Activated CD4-positive, alpha-beta memory T cell treated with anti-CD3 and anti-CD28 coated beads for 36 hours (primary cell): ENCODE data around the gene APBB3. TPM values are rescaled to one million over a fixed set of nuclear protein-coding genes. Genes with fewer than 3 reads are reported as not detected.

Source experiments
- CTCF ChIA-PET: fragments of 350-600 bp; sonication (Branson Sonifier 250); formaldehyde crosslinking; loops from one replicate; lab custom pipeline; 2021; ENCODE audit warnings: antibody characterized with exemption, inconsistent platforms; lab: Charles Lee
- POLR2A ChIA-PET: fragments of 350-600 bp; sonication (Branson Sonifier 250); formaldehyde crosslinking; loops from one replicate; lab custom pipeline; 2021; ENCODE audit warnings: antibody characterized with exemption; lab: Charles Lee
- DNase-seq: peaks from one replicate; pipeline ENCODE4 v3.0.0-alpha.2; 2020
- H3K27ac Mint-ChIP-seq: one replicate; pipeline ENCODE4 v1.8.0; 2021; ENCODE audit warnings: mixed read lengths
- H3K27me3 Mint-ChIP-seq: one replicate; pipeline ENCODE4 v1.8.0; 2021; ENCODE audit warnings: mixed read lengths
- H3K36me3 Mint-ChIP-seq: one replicate; pipeline ENCODE4 v1.8.0; 2021; ENCODE audit warnings: mixed read lengths
- H3K4me1 Mint-ChIP-seq: one replicate; pipeline ENCODE4 v1.8.0; 2021; ENCODE audit warnings: low read depth, mixed read lengths
- H3K4me3 Mint-ChIP-seq: one replicate; pipeline ENCODE4 v1.8.0; 2021; ENCODE audit warnings: mild to moderate bottlenecking, mixed read lengths
- H3K9me3 Mint-ChIP-seq: one replicate; pipeline ENCODE4 v1.8.0; 2021; ENCODE audit warnings: mixed read lengths
- intact Hi-C: fragments of 100-400 bp; cut with micrococcal nuclease; formaldehyde crosslinking; loops from one replicate; pipeline ENCODE4 v1.15.1; 2023
- total RNA-seq, 2 experiments: library from RNA; stranded (reverse); gene quantifications; one replicate each; pipeline ENCODE4 v1.2.3, GENCODE V29; 2021

Gene APBB3
- total RNA-seq, 2 experiments from 2014 or later = 16.3 to 16.8 TPM

- Mint-ChIP-seq H3K9me3 (no peaks in the 10 kb centered on the region), H3K27ac (no peak overlapping the region), H3K4me3 (no peak overlapping the region), H3K4me1 (peaks cover 16% of the 10 kb centered on the region), H3K27me3 (no peaks in the 10 kb centered on the region), H3K36me3 (peaks cover 3% of the 10 kb centered on the region)
- ChIA-PET POLR2A (no interaction called here), CTCF (no interaction called here)
- no peak for DNase-seq
- intact Hi-C loops = no loop called here
Measured at GRCh38 chr5:140573683-140574082, 9.3 kb upstream of the APBB3 start.

DNA sequence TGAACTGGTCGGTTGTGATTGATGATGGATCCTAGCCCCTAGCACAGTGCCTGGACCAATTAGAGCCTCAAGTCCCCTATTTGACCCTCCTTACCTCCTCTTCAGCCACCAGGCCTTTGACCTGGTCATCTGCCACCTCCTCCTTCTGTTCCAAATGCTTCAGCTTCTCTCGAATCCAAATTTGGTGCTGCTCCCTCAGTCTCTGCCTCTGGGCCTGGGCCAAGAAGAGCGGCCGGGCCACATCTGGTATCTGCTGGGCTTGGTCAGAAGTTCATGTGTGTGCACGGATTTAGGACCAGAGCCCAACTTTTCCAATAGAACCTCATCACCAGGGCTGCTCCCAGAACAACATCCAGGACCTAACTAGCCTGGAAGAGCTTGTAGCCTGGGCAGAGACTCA, 6.7 kb upstream of the APBB3 start:
- no peak for DNase-seq
- CTCF ChIA-PET = interaction anchor here (0.6 to 1.7 kb wide), 3 partner anchors 64 to 219 kb away, joined by 3 to 5 read pairs (median 4); no protein-coding TSS in a partner anchor
- H3K4me1 Mint-ChIP-seq = peaks cover 41% of the 10 kb centered on the region
- H3K36me3 Mint-ChIP-seq = peaks cover 20% of the 10 kb centered on the region
- H3K9me3 Mint-ChIP-seq = no peaks in the 10 kb centered on the region
- no peak overlapping the region for H3K4me3 Mint-ChIP-seq
- no peak overlapping the region for H3K27ac Mint-ChIP-seq
- intact Hi-C loops = no loop called here
- H3K27me3 Mint-ChIP-seq = no peaks in the 10 kb centered on the region
- POLR2A ChIA-PET = interaction anchor here (0.8 kb wide), 1 partner anchor 24 kb away, joined by 3 read pairs; the partner anchor contains the start of gene EIF4EBP3

DNA sequence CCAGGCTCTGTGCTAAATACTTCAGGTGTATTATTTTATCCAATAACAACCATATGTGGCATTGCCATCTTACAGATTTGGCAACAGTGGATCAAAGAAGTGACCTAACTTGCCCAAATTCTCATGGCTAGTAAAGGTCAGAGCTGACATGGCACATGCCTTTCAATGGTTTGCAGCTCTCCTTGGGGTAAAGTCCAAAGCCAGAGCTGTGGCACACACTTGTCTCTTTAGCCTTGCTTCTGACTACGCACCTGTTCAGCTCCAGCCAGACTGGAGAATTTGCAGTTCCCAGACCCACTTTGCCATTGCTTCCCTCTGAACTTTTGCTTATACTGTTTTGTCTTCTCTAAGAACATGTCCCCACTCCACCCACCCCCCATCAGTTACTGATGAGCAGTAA, 6.1 kb upstream of the APBB3 start:
- ChIA-PET POLR2A (interaction anchor here (0.8 kb wide), 1 partner anchor 23 kb away, joined by 3 read pairs; the partner anchor contains the start of gene EIF4EBP3), CTCF (interaction anchor here (0.5 to 2.3 kb wide), 4 partner anchors 23 to 149 kb away, joined by 3 to 7 read pairs (median 4); partner anchors contain the start of genes EIF4EBP3, IK and NDUFA2)
- H3K9me3 Mint-ChIP-seq = no peaks in the 10 kb centered on the region
- peak overlapping the region; percentile 91 for H3K27ac Mint-ChIP-seq
- H3K27me3 Mint-ChIP-seq = no peaks in the 10 kb centered on the region
- DNase-seq = no peak
- peaks cover 47% of the 10 kb centered on the region for H3K4me1 Mint-ChIP-seq
- H3K36me3 Mint-ChIP-seq = peaks cover 20% of the 10 kb centered on the region
- no peak overlapping the region for H3K4me3 Mint-ChIP-seq
- intact Hi-C loops = no loop called here

GRCh38 chr5:140570058-140570457, 5.7 kb upstream of the APBB3 start:
- CTCF ChIA-PET = interaction anchor here (0.5 to 2.3 kb wide), 3 partner anchors 23 to 77 kb away, joined by 3 to 7 read pairs (median 6); partner anchors contain the start of genes EIF4EBP3, IK and NDUFA2
- intact Hi-C loops = no loop called here
- Mint-ChIP-seq H3K27me3 (no peaks in the 10 kb centered on the region), H3K36me3 (peaks cover 20% of the 10 kb centered on the region), H3K9me3 (no peaks in the 10 kb centered on the region), H3K4me3 (no peak overlapping the region), H3K4me1 (peaks cover 49% of the 10 kb centered on the region), H3K27ac (peak overlapping the region; percentile 91)
- DNase-seq = no peak
- POLR2A ChIA-PET = interaction anchor here (1.3 kb wide), 1 partner anchor 13 kb away, joined by 3 read pairs; the partner anchor contains the start of gene SRA1

DNA sequence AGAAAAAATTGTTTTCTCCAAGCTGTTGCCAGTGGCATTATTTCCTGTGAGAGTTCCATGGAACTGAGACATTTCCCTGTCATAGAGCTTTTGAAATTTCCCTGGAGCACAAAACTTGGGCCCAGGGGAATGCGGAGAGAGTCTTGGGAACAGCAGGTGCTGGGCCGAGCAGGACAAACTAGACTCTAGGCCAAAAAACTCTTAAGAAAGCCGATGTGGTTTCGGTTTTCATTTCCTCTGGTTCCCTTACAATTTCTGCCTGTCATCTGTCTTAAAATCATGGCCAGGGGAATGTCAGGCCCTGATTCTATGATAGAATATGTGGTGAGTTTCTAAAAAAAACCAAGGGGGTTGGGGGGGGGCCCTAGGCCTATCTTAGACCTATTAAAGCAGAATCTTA, 4.8 kb upstream of the APBB3 start:
- Mint-ChIP-seq H3K4me3 (peak overlapping the region; percentile 56), H3K9me3 (no peaks in the 10 kb centered on the region), H3K27me3 (no peaks in the 10 kb centered on the region), H3K4me1 (peaks cover 49% of the 10 kb centered on the region), H3K27ac (peak overlapping the region; percentile 91), H3K36me3 (peaks cover 23% of the 10 kb centered on the region)
- POLR2A ChIA-PET = interaction anchor here (1.3 kb wide), 1 partner anchor 12 kb away, joined by 3 read pairs; the partner anchor contains the start of gene SRA1
- no peak for DNase-seq
- CTCF ChIA-PET = interaction anchor here (0.6 to 2.3 kb wide), 6 partner anchors 22 to 325 kb away, joined by 3 to 7 read pairs (median 4); partner anchors contain the start of genes ANKHD1 and EIF4EBP3
- intact Hi-C loops = no loop called here

DNA sequence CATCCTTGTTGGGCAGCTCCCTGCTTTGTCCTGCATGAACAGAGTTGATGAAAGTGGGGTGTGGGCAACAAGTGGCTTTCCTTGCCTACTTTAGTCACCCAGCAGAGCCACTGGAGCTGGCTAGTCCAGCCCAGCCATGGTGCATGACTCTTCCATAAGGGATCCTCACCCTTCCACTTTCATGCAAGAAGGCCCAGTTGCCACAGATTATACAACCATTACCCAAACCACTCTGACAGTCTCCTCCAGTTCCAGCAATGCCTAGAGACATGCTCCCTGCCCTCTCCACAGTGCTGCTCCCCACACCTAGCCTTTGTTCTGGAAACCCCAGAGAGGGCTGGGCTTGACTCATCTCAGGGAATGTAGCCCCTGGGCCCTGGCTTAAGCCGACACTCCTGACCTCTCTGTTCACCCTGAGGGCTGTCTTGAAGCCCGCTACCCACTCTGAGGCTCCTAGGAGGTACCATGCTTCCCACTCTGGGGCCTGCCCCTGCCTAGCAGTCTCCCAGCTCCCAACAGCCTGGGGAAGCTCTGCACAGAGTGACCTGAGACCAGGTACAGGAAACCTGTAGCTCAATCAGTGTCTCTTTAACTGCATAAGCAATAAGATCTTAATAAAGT, 4.2 kb upstream of the APBB3 start:
- ChIA-PET POLR2A (interaction anchor here (1.3 kb wide), 1 partner anchor 11 kb away, joined by 3 read pairs; the partner anchor contains the start of gene SRA1), CTCF (interaction anchor here (1.0 to 2.3 kb wide), 3 partner anchors 21 to 324 kb away, joined by 3 to 6 read pairs (median 4); partner anchors contain the start of genes ANKHD1 and EIF4EBP3)
- Mint-ChIP-seq H3K9me3 (no peaks in the 10 kb centered on the region), H3K4me3 (no peak overlapping the region), H3K4me1 (peaks cover 49% of the 10 kb centered on the region), H3K36me3 (peaks cover 23% of the 10 kb centered on the region), H3K27me3 (no peaks in the 10 kb centered on the region), H3K27ac (peak overlapping the region; percentile 91)
- no peak for DNase-seq
- intact Hi-C loops = no loop called here

DNA sequence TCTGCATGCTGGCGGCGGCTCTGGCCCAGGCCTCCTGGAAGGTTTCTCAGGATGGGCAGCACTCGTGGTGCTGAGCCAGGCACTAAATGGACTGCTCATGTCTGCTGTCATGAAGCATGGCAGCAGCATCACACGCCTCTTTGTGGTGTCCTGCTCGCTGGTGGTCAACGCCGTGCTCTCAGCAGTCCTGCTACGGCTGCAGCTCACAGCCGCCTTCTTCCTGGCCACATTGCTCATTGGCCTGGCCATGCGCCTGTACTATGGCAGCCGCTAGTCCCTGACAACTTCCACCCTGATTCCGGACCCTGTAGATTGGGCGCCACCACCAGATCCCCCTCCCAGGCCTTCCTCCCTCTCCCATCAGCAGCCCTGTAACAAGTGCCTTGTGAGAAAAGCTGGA, 3.5 kb upstream of the APBB3 start:
- POLR2A ChIA-PET = no interaction called here
- no peak for DNase-seq
- no peak overlapping the region for H3K4me3 Mint-ChIP-seq
- CTCF ChIA-PET = no interaction called here
- H3K4me1 Mint-ChIP-seq = peaks cover 52% of the 10 kb centered on the region
- H3K9me3 Mint-ChIP-seq = no peaks in the 10 kb centered on the region
- intact Hi-C loops = no loop called here
- no peaks in the 10 kb centered on the region for H3K27me3 Mint-ChIP-seq
- peak overlapping the region; percentile 50 for H3K27ac Mint-ChIP-seq
- H3K36me3 Mint-ChIP-seq = peaks cover 23% of the 10 kb centered on the region

DNA sequence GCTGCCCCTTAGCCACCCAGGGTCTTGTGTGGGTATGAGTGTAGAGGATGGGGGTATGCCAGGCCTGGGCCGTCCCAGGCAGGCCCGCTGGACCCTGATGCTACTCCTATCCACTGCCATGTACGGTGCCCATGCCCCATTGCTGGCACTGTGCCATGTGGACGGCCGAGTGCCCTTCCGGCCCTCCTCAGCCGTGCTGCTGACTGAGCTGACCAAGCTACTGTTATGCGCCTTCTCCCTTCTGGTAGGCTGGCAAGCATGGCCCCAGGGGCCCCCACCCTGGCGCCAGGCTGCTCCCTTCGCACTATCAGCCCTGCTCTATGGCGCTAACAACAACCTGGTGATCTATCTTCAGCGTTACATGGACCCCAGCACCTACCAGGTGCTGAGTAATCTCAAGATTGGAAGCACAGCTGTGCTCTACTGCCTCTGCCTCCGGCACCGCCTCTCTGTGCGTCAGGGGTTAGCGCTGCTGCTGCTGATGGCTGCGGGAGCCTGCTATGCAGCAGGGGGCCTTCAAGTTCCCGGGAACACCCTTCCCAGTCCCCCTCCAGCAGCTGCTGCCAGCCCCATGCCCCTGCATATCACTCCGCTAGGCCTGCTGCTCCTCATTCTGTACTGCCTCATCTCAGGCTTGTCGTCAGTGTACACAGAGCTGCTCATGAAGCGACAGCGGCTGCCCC, 2.9 kb upstream of the APBB3 start:
- H3K9me3 Mint-ChIP-seq = no peaks in the 10 kb centered on the region
- POLR2A ChIA-PET = no interaction called here
- peaks cover 23% of the 10 kb centered on the region for H3K36me3 Mint-ChIP-seq
- peak overlapping the region; percentile 10 for H3K4me3 Mint-ChIP-seq
- CTCF ChIA-PET = interaction anchor here (2.3 kb wide), 1 partner anchor 68 kb away, joined by 14 read pairs; no protein-coding TSS in a partner anchor
- H3K27ac Mint-ChIP-seq = peak overlapping the region; percentile 18
- no peaks in the 10 kb centered on the region for H3K27me3 Mint-ChIP-seq
- intact Hi-C loops = no loop called here
- no peak for DNase-seq
- H3K4me1 Mint-ChIP-seq = peaks cover 56% of the 10 kb centered on the region

- intact Hi-C loops = no loop called here
Measured at GRCh38 chr5:140566665-140567064, 2.3 kb upstream of the APBB3 start.

GRCh38 chr5:140565780-140566095, 1.3 kb upstream of the APBB3 start:
- Mint-ChIP-seq H3K27me3 (no peaks in the 10 kb centered on the region), H3K27ac (peak overlapping the region; percentile 93), H3K4me1 (peaks cover 56% of the 10 kb centered on the region), H3K36me3 (peaks cover 23% of the 10 kb centered on the region), H3K9me3 (no peaks in the 10 kb centered on the region), H3K4me3 (peak overlapping the region; percentile 91)
- POLR2A ChIA-PET = interaction anchor here (0.6 to 1.4 kb wide), 4 partner anchors 11 to 219 kb away, joined by 3 to 5 read pairs (median 4); partner anchors contain the start of genes EIF4EBP3, HBEGF, IK and NDUFA2
- DNase-seq = no peak
- CTCF ChIA-PET = interaction anchor here (2.3 to 4.4 kb wide), 2 partner anchors 18 to 69 kb away, joined by 14 to 24 read pairs; partner anchors contain the start of gene EIF4EBP3
- intact Hi-C loops = no loop called here

More at GRCh38 chr5:140566665-140567064, 2.3 kb upstream of the APBB3 start:
- ChIA-PET POLR2A (no interaction called here), CTCF (interaction anchor here (2.3 to 4.4 kb wide), 2 partner anchors 19 to 68 kb away, joined by 14 to 24 read pairs; partner anchors contain the start of gene EIF4EBP3)
- H3K36me3 Mint-ChIP-seq = peaks cover 23% of the 10 kb centered on the region
- H3K9me3 Mint-ChIP-seq = no peaks in the 10 kb centered on the region
- H3K4me1 Mint-ChIP-seq = peaks cover 56% of the 10 kb centered on the region
- H3K27me3 Mint-ChIP-seq = no peaks in the 10 kb centered on the region
- peak overlapping the region; percentile 49 for H3K27ac Mint-ChIP-seq
- peak overlapping the region; percentile 10 for H3K4me3 Mint-ChIP-seq
- DNase-seq = no peak

GRCh38 chr5:140565024-140565779, 804 bp upstream of the APBB3 start:
- CTCF ChIA-PET = interaction anchor here (2.3 to 4.4 kb wide), 2 partner anchors 17 to 70 kb away, joined by 14 to 24 read pairs; partner anchors contain the start of gene EIF4EBP3
- H3K27me3 Mint-ChIP-seq = no peaks in the 10 kb centered on the region
- H3K9me3 Mint-ChIP-seq = no peaks in the 10 kb centered on the region
- intact Hi-C loops = no loop called here
- peak overlapping the region; percentile 93 for H3K27ac Mint-ChIP-seq
- DNase-seq = no peak
- peaks cover 21% of the 10 kb centered on the region for H3K36me3 Mint-ChIP-seq
- POLR2A ChIA-PET = interaction anchor here (0.6 to 1.4 kb wide), 4 partner anchors 11 to 219 kb away, joined by 3 to 5 read pairs (median 4); partner anchors contain the start of genes EIF4EBP3, HBEGF, IK and NDUFA2
- H3K4me3 Mint-ChIP-seq = peak overlapping the region; percentile 91
- peaks cover 54% of the 10 kb centered on the region for H3K4me1 Mint-ChIP-seq
